ENCODE measurements around the gene SH3BP2.

DNA sequence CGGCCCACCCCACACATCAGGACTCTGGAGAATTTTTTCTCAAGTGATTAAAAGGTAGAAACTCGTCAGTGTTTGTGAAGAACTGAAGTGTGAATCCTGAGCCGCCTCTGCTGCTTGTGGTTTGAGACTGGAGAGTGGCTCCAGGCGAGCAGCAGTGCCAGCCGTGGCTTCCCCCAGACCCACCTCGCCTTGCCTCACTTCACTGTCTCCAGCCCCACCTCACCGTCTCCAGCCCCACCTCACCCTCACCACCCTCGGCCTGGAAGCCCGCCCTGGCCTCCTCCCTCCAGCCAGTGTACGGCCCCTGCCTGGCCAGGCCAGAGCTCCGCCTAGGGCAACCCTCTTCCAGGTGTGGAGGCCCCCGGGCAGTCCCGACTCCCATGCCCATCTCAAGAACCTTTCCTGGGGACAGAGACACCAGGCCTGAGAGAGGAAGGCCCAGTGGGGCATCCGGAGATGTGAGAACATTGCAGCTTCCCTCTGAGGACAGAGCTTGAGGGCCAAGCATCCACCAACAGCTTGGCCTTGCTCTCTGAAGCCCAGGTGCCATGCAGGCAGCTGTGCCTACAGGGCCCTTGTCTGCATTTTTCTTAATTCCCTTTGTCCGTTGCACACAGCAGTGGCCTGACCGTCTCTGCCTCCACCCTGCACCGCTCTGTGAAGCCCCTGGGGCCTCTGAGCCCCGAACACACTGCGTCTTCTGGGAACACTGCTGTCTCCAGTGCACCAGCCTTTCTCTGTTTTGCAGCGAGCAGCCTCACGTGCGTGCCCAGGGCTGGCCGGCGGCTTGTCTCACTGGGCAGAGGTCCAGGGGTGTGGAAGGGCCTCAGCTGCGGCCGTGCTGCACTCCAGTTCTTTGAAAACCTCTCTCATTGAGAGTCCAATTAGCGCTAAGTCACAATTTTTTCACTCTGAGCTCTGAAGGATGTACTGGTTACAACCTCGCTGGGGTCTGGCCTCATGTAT is 13.8 kb downstream of the SH3BP2 start:
- TF ChIP-seq, protein P1, sequence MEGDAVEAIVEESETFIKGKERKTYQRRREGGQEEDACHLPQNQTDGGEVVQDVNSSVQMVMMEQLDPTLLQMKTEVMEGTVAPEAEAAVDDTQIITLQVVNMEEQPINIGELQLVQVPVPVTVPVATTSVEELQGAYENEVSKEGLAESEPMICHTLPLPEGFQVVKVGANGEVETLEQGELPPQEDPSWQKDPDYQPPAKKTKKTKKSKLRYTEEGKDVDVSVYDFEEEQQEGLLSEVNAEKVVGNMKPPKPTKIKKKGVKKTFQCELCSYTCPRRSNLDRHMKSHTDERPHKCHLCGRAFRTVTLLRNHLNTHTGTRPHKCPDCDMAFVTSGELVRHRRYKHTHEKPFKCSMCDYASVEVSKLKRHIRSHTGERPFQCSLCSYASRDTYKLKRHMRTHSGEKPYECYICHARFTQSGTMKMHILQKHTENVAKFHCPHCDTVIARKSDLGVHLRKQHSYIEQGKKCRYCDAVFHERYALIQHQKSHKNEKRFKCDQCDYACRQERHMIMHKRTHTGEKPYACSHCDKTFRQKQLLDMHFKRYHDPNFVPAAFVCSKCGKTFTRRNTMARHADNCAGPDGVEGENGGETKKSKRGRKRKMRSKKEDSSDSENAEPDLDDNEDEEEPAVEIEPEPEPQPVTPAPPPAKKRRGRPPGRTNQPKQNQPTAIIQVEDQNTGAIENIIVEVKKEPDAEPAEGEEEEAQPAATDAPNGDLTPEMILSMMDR (conservative IDR thresholded peaks at IDR 0.05): no peak
- TF ChIP-seq EZH2 (IDR thresholded peaks at IDR 0.05; ENCODE audit: low read depth): no peak

All from PC-9 (cell line).